Stimulated activated naive CD4-positive, alpha-beta T cell (primary cell): ENCODE data around the gene SNRNP70.

Experiments
- DNase-seq, 6 experiments: peaks; one replicate each; lab custom pipeline; 2025; lab: John Stamatoyannopoulos, UW

Gene SNRNP70

DNA sequence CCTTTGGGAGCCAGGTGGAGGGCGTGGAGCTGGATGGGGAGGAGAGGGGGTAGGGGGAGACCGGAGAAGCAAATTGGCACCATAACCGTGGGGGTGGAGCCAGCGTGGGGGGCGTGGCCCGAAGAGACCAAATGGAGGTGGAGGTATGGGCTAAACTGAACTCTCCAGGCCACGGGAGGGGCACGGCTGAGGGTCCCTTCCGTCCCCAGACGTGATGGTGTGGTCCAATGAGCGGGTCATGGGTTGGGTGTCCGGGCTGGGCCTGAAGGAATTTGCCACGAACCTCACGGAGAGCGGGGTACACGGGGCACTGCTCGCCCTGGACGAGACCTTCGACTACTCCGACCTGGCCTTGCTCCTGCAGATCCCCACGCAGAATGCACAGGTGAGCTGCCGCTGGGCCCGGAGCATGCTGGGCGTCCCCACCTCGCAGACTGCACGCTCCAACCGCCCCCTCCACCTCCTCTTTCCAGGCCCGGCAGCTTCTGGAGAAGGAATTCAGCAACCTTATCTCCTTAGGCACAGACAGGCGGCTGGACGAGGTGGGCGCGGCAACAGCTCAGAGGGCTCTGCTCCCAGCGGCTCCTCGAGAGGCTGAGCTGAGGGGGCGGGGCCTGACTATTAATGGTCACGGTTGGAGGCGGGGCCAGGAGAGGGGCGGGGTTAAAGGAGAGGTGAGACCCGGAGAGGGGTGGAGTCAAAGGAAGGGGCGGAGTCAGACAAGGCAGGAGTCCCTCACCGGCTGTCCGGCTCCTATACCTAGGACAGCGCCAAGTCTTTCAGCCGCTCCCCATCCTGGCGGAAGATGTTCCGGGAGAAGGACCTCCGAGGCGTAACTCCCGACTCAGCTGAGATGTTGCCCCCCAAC, 63.8 kb downstream of the SNRNP70 start:
- peak; percentile 28 to 80 (median 58) for DNase-seq

DNA sequence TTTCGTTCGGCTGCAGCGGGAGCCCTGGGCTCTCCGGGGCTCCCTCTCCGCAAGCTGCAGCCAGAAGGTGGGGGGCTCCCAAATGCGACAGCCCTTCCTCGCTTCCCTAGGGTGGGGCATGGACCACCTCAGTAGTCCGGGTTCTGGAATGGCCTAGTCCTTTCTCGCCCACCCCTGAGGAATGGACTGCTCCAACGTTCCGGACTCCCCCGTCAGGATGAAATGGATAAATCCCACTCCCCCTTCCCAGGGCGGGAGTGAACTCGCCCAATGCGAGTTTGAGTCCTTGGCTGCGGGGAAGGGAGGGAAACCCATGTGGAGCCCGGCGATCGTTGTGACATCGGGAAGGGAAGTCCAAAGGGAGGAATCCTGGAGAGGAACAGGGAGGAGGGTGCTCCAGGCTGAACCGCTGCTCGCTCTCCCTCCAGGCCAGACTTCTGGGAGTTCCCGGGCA, 64.4 kb downstream of the SNRNP70 start:
- DNase-seq, result no peak

DNA sequence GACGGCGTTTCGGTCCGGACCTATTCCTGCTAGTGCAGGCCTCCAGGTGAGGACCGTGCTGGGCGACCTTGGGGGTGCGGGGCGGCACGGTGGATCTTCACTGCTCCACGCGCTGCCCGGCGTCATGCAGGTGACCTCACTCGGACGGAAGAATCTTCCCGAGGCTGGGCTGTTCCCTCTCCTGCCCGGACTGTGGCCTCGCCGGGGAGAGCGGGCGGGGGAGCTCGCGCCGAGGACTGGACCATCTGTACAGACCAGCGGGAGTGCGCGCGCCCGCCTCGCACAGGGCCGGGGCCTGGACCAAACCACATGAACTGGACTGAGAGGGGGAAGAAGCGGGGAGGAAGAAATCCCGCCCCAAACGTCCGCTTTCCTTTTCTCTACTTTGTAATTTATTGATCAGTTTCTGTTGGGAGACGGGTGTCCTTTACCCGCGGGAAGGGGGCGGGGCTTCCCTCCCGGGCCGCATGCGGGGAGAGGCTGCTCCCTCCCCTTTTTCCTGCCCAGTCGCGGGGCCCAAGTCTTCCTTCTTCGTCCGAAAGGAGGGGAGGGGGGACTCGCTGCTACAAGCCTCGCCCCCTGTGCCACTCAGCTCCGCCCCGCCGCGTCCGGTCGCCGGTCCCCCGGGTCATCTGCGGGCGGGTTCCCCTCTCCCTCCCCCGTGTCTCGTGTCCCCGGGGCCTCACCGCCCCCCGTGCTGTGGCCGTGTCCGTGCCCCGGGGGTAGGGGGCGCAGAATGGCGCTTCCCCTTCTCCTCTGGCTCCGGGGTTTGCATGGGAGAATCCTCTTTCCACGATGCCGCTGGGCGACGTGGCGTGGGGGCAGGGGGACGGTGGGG, 65.1 kb downstream of the SNRNP70 start:
- peak in 3 of 6 experiments; percentile 7 to 45 (median 23) for DNase-seq

DNA sequence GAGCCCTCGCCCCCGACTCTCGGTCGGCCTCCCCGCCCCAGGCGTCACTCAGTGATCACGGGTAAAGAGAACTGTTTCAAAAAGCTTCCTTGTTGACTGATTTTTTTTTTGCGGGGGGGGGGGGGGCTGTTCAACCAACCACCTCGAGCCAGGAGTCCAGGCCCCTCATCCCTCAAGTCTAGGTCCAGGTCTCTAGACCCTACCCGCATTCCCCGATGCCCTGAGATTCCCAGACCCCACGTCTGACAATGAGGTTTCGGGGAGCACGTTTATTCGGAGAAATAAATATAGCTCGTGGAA, 65.6 kb downstream of the SNRNP70 start:
- no peak for DNase-seq

DNA sequence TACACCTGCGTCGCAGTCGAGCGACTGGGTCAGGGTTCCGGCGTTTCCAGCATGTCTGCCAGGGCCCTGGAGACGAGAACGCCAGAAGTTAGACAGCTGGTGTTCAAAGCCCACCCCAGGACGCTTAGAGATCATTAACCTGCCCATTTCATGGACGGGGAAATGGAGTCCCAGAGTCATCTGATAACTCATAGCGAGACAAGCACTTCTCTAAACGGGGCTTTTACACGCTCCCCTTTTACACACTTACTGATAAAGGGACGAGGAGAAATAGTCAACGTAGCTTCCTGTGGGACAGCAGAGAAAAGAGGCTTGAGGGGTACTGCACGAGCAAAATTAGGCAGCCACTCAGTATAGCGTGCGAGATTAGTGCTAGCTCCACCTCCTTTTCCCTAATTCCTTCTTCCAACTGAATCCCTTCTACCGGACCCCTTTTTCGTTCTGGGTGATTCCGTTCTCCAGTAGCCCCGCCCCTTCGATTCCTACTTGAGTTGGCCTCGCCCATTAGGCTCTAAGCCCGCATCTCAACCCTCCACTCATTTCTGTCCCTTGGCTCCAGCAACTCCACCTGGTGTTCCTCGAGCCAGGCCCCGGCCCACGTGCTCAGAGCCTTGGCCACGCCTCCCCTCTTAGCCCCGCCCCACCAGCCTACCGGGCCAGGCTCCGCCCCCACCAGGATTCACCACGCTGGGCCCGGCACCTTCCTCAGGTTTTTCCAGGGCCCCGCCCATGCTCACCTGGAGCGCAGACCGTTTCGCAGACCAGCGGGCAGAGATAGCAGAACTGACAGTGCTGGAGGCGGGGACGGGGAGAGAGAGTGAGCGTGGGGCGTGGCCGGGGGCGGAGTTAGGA, 66.2 kb downstream of the SNRNP70 start:
- DNase-seq, result peak in 5 of 6 experiments; percentile 12 to 45 (median 22)

DNA sequence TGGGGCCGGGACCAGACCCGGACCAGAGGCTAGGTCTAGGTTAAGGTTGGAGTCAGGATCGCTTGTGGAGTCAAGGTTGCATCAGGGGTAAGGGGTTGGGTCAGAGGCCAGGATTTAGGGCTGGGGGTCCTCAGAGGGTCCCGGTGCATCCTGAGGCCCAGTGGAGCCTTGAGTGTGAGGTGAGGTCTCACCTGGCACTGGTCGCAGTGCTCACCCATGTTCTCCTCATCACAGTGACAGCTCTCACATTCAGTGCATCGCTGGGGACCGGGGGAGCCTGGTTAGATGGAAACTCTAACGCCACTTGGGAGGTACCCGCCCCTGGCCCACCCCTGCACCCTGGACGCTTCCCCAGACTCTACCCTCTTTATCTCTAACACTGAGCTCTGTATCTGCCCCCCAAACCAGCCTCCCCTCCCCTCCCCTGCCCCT, 66.9 kb downstream of the SNRNP70 start:
- no peak for DNase-seq

DNA sequence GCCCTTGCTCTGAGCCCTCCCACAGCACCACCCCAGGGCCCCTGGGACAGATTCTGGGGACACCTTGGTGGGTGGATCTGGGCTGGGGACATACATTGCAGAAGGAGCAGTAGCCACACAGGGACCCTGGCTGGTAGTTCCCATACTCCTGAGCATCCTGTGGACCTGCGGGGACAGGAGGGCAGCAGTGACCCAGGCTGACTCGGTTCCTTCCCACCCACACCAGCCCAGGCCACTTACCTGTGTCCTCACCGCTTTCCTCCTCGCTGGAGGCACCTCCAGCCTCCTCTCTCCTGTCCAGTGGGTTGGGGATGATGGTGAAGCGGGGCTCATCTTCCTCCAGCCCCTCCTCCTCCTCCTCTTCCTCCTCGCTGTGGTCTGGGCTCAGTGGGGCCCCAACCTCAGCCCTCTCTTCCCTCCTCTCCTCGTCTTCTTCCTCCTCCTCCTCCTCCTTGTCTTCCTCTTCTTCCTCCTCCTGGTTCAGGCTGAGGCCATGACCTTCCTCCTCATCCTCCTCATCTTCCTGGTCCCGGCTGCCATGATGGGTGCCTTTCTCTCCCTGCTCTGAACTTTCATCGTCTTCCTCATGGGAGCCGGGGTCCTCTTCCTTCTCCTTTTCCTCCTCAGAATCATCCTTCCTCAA, 68.0 kb downstream of the SNRNP70 start:
- no peak for DNase-seq

DNA sequence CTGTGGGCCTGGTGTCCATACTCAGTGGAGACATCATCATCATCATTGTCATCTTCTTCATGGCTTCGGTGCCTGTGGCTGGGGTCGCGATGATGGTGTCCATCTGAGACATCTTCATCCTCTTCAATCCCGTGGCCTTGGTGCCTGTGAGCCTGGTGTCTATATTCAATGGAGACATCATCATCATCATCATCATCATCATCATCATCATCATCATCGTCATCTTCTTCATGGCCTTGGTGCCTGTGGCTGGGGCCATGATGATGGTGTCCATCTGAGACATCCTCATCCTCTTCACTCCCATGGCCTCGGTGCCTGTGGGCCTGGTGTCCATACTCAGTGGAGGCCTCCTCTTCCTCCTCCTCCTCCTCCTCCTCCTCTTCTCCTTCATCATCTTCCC, 69.0 kb downstream of the SNRNP70 start:
- DNase-seq, result no peak

DNA sequence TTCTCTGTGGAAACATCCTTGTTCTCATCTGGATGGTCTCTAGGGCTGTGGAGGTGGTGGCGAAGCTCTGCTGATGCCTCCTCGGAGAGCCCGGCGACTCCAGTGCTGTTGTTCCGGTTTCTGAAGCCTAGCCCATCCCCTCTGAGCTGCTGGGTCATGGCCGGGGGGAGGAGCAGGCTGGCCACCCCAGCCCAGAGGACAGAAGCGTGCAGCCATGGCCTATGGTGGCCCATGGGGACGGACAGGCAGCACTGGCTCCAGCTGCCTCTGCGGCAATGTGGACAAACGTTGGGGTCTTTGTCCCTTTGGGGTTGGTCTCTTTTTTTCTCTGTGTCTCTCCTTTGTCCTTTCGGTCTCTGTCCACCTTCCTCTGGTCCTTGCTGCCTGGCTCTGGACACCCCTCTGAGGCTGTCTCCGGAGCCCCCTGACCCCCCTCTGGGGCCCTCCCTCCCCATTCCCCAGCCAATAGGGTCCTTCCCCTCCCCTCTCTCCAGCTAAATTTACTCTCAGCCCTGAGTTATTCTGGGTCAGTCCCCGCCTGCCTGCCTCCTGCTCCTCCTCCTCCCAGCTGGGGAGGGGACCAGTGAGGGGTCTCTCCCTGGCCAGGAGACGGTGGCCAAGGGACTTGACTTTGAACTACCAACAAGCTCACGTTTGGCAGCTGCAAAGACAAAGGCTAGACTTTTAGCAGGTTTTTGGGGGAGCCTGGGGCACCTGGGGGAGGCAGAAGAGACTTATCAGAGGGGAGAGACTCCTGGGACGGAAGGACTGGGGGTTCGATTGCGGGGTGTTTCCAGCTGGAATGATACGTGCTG, 70.0 kb downstream of the SNRNP70 start, which contains the start of gene HRC:
TSS of gene HRC (minus strand) at position 392 of the 815 bp plus-strand sequence. CDS start at position 233, 159 bp downstream.
- no peak for DNase-seq

DNA sequence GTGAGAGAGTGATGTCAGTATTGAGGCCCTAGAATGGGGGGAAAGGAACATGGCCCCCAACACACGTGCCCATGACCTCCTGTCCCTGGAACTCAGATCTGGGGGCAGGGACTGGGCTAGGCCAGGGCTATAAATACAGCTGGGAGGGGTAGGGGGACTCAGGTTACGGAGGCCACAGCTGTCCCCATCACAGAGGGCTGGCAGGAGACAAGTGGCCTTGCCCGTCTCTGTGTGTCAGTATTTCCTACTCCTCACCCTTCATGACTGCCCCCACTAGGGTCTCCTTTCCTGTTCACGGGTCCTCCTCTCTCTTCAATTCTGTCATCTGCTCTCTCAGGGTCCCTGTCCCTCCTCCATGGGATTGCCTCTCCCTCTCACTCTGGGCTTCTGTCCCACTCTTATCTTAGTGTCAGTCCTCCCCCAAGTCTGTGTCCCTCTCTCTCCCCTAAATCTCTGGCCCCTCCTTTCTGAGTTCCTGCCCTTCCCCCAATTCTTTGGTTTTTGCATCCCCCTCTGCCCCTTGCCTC, 70.6 kb downstream of the SNRNP70 start:
- no peak for DNase-seq

DNA sequence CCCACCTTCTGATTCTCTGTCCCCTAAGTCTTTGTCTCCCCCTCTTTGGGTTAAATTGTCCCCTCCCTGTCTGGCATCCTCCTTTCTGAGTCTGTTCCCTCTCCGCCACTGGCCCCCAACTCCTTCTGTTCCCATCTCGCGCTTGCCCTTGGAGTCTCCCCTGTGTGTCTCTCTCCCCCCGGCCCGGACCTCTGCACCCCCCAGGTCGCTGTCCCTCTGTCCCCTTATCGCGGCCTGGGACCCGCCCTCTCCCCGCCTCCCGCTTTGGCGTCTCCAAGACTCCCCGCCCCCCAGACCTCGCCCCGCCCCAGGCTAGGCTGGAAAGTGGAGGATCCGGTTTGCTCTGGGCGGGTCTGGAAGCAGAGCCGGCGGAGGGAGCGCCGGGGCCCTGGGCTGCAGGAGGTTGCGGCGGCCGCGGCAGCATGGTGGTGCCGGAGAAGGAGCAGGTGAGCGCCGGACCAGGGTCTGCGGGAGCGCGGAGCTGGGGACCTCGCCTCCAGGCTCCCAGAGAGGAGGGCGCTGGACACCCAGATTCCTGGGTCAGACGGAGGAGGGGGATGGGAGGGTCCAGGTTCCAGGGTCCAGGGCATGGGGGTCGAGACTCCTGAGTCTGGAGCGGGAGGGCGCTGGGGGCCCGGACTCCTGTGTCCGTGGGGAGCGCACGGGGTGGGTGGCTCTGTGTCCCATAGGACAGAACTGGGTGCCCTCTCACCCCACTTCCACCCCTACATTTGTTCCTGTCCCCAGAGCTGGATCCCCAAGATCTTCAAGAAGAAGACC, 72.4 kb downstream of the SNRNP70 start, which contains the start of gene TRPM4:
TSS of gene TRPM4 (plus strand) at position 348 of the 780 bp plus-strand sequence. CDS start at position 423, 75 bp downstream.
- peak in 3 of 6 experiments; percentile 6 to 33 (median 12) for DNase-seq
